ENCODE results near the gene HIRIP3.

GRCh38 chr16:29958756-29959155 is 36.7 kb downstream of the HIRIP3 start:
- TF ChIP-seq EZH2 (IDR thresholded peaks at IDR 0.05; ENCODE audit: insufficient read depth, poor library complexity, severe bottlenecking), result no peak
- no peak for TF ChIP-seq EZH2phosphoT487 (IDR thresholded peaks at IDR 0.05; ENCODE audit: insufficient read depth, low read depth)

All from GM23248 (cell line).